ENCODE data around the gene ANKRD55.

- TF ChIP-seq POLR2A (IDR thresholded peaks at IDR 0.05; ENCODE audit: control extremely low read depth in 1 of 2, low read depth in 2 of 2, low read length in 2 of 2) (no peak), GTF2F1 (IDR thresholded peaks at IDR 0.05; ENCODE audit: borderline replicate concordance, low read depth, low read length) (no peak), CEBPB (IDR thresholded peaks at IDR 0.05; ENCODE audit: low read depth, low read length) (no peak), CTCF (IDR thresholded peaks at IDR 0.05; ENCODE audit: control extremely low read depth in 1 of 3, insufficient read depth in 1 of 3, low read depth in 1 of 3, low read length in 3 of 3) (no peak), EZH2 (IDR thresholded peaks at IDR 0.05; ENCODE audit: low read depth, low read length, severe bottlenecking) (no peak), SP2 (IDR thresholded peaks at IDR 0.05; ENCODE audit: low read length) (no peak)
Observed at GRCh38 chr5:56233230-56233629, at the start of gene ANKRD55.
